GM12891 (cell line): Measurements from ENCODE around the gene LEPROT.

ENCODE experiments used
- DNase-seq: peaks from one replicate; pipeline ENCODE4 v3.0.0; 2011; ENCODE audit warnings: low spot score; ENCODE audit not compliant: insufficient read length
- FAIRE-seq: peaks from 2 replicates; lab custom pipeline; 2011; peaks lifted over from hg19 to GRCh38; lab: Jason Lieb, UNC
- POU2F2 ChIP-seq: IDR thresholded peaks from 2 replicates; pipeline ENCODE4 v1.6.1; 2011; ENCODE audit warnings: low read depth, mild to moderate bottlenecking, control low read depth, low read length, moderate library complexity

Gene LEPROT

DNA sequence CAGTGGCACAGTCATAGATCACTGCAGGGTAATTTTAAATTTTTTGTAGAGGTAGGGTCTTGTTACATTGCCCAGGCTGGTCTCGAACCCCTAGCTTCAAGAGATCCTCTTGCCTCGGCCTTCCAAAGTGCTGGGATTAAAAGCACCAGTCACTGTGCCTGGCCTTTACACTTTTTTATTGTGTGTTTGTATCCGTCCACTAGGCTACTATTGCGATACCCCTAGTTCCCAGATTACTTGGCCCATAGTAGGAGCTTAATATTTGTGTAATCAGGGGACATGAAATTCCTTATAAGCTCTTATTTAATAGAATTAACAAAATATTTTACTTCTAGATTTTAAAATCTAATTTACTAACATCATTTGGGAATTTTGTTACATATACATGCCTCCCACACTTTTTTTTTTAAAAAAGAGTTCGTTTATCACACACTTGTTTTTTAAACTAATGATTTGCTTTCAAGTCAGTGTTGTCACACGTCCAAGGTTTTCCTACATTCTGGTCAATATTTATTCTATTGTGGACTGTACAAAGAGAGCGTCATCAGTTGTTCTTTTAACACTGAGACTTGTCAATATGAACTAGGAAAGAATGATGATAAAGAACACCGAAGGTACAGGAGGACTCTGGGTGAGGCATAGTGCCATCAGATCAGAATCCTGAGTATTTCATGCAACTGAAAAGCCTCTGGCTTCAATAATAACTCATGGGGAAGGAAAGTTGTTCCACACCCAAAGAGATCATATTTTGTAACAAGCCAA lies 63.7 kb downstream of the LEPROT start:
- no peak for TF ChIP-seq POU2F2
- FAIRE-seq (no peak), DNase-seq (no peak)
